Lower leg skin (tissue), 3 donors: ENCODE results near the gene EFCAB8.

ENCODE experiments used
- POLR2A ChIP-seq, 2 donors: fragments of 450-650 bp; IDR thresholded peaks; one replicate each; pipeline ENCODE4 v1.6.1; 2016 to 2017; ENCODE audit warnings: antibody characterized with exemption in 2 of 2, mild to moderate bottlenecking in 1 of 2, moderate library complexity in 1 of 2
- TF ChIP-seq, protein P1 (sequence below), 3 donors: fragments of 450-650 bp; IDR thresholded peaks; one replicate each; pipeline ENCODE4 v1.5.1; 2016; ENCODE audit warnings: antibody characterized with exemption in 3 of 3, mild to moderate bottlenecking in 3 of 3, moderate library complexity in 2 of 3

DNA sequence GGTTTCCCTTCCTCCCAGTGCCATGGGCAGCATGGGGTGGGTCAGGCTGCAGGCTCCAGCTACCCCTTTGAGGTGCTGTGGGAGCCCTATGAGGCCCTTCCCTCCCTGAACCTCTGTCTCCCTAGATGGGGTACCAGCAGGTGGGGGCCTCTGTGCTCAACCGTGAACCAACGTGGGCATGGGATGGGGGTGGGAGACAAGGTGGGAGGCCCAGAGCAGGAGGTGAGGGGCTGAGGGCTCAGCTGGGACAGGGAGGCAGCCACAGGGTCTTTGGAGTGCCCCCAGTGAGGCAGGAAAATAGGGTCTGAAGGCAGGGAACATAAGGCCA is 112.2 kb downstream of the EFCAB8 start:
- no peak for TF ChIP-seq POLR2A (IDR thresholded peaks at IDR 0.05)
- TF ChIP-seq, protein P1, sequence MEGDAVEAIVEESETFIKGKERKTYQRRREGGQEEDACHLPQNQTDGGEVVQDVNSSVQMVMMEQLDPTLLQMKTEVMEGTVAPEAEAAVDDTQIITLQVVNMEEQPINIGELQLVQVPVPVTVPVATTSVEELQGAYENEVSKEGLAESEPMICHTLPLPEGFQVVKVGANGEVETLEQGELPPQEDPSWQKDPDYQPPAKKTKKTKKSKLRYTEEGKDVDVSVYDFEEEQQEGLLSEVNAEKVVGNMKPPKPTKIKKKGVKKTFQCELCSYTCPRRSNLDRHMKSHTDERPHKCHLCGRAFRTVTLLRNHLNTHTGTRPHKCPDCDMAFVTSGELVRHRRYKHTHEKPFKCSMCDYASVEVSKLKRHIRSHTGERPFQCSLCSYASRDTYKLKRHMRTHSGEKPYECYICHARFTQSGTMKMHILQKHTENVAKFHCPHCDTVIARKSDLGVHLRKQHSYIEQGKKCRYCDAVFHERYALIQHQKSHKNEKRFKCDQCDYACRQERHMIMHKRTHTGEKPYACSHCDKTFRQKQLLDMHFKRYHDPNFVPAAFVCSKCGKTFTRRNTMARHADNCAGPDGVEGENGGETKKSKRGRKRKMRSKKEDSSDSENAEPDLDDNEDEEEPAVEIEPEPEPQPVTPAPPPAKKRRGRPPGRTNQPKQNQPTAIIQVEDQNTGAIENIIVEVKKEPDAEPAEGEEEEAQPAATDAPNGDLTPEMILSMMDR (IDR thresholded peaks at IDR 0.05) = no peak
